Measurements from ENCODE around the gene WNT3A. TPM values are rescaled to one million over a fixed set of nuclear protein-coding genes. Genes with fewer than 3 reads are reported as not detected.
A peak's percentile ranks its signal among the peaks of the same experiment; 100 is the strongest.

Gene WNT3A
- total RNA-seq, 3 donors from 2014 or later = 0.29 TPM; not detected in 2

GRCh38 chr1:228048659-228049298, 42.0 kb downstream of the WNT3A start:
- no peaks in the 10 kb centered on the region for H3K27me3 ChIP-seq
- no peak for DNase-seq (ENCODE audit: low spot score in 2 of 2)
- TF ChIP-seq, protein P1, sequence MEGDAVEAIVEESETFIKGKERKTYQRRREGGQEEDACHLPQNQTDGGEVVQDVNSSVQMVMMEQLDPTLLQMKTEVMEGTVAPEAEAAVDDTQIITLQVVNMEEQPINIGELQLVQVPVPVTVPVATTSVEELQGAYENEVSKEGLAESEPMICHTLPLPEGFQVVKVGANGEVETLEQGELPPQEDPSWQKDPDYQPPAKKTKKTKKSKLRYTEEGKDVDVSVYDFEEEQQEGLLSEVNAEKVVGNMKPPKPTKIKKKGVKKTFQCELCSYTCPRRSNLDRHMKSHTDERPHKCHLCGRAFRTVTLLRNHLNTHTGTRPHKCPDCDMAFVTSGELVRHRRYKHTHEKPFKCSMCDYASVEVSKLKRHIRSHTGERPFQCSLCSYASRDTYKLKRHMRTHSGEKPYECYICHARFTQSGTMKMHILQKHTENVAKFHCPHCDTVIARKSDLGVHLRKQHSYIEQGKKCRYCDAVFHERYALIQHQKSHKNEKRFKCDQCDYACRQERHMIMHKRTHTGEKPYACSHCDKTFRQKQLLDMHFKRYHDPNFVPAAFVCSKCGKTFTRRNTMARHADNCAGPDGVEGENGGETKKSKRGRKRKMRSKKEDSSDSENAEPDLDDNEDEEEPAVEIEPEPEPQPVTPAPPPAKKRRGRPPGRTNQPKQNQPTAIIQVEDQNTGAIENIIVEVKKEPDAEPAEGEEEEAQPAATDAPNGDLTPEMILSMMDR (IDR thresholded peaks at IDR 0.05) = no peak
- no peak for TF ChIP-seq POLR2AphosphoS5 (IDR thresholded peaks at IDR 0.05)
- H3K4me3 ChIP-seq = no peak overlapping the region
- no peaks in the 10 kb centered on the region for H3K36me3 ChIP-seq
- H3K9me3 ChIP-seq = no peaks in the 10 kb centered on the region
- intact Hi-C loops (cut with DNase I; ENCODE audit: low total_unique reads) = no loop called here
- no peaks in the 10 kb centered on the region for H3K4me1 ChIP-seq
- H3K27ac ChIP-seq = no peak overlapping the region

DNA sequence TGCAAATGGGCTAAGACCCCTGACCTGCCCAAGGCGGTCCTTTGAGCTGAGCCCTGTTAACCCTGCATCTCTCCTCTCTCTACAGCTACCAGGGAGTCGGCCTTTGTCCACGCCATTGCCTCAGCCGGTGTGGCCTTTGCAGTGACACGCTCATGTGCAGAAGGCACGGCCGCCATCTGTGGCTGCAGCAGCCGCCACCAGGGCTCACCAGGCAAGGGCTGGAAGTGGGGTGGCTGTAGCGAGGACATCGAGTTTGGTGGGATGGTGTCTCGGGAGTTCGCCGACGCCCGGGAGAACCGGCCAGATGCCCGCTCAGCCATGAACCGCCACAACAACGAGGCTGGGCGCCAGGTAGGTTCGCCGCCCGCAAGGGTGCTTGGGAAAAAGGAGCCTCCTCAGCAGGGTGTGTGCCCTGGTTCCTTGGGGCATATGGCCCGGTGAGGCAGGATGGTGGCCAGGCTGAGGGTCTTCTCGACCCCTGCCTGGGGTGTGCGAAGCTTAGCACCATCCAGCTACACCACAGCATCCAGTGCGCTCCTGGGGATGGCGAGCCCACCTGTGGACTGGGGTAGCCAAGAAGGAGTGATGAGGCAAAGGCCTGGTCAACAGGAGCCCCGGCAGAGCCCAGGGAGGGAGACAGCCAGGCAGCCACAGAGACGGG, 43.9 kb downstream of the WNT3A start:
- Histone ChIP-seq H3K36me3 (no peaks in the 10 kb centered on the region), H3K27ac (no peak overlapping the region), H3K4me3 (no peak overlapping the region), H3K27me3 (no peaks in the 10 kb centered on the region), H3K9me3 (no peaks in the 10 kb centered on the region), H3K4me1 (no peaks in the 10 kb centered on the region)
- intact Hi-C loops (cut with DNase I; ENCODE audit: low total_unique reads) = no loop called here
- DNase-seq (ENCODE audit: low spot score in 2 of 2) = no peak
- TF ChIP-seq, protein P1 (IDR thresholded peaks at IDR 0.05) = no peak
- TF ChIP-seq POLR2A (IDR thresholded peaks at IDR 0.05) (no peak), POLR2AphosphoS5 (IDR thresholded peaks at IDR 0.05) (no peak)

DNA sequence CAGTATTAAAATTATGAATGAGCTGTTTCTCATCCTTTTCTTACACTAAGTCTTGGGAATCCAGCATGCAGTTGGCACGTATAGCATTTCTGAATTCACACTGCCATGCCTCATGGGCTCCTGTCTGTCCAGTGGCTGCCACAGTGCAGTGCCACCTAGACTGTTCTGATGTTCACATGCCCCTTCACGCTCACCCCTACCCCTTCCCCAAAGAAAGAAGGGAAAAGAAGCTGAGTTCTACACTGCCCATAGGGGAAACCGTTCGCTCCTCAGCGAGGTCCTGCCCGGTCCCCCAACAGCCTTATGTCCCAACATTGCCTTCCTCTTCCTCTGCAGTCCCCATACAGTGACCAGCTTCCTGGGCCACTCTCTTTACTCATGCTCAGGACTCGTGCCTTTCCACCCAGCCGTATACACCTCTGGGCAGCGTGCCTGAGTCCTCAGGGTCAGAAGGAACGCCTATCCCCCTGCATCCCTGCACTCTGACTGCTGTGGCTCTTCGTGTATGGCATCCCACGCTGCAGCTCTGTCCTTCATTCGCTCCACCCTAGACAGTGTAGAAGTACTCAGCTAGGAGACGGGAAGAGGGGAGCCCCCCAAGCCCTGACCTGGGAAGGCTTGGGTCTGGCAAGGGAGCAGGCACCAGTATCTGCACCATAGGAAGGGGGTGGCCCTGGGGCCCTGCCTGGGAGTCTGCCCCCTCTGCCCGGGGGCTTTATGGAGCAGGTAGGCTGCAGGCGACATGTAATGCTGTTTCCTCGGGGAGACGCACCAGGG, 51.6 kb downstream of the WNT3A start:
- Histone ChIP-seq H3K36me3 (no peaks in the 10 kb centered on the region), H3K4me3 (no peak overlapping the region), H3K27me3 (peaks cover 5 to 48% of the 10 kb centered on the region in 2 donors), H3K9me3 (no peaks in the 10 kb centered on the region), H3K27ac (no peak overlapping the region), H3K4me1 (no peaks in the 10 kb centered on the region)
- TF ChIP-seq POLR2AphosphoS5 (IDR thresholded peaks at IDR 0.05) = no peak
- TF ChIP-seq, protein P1 (IDR thresholded peaks at IDR 0.05) = no peak
- no peak for TF ChIP-seq POLR2A (IDR thresholded peaks at IDR 0.05)
- intact Hi-C loops (cut with DNase I; ENCODE audit: low total_unique reads) = no loop called here
- DNase-seq (ENCODE audit: low spot score in 2 of 2) = peak in 1 of 2 donors; percentile 48

GRCh38 chr1:228058949-228059633, 52.3 kb downstream of the WNT3A start:
- DNase-seq (ENCODE audit: low spot score in 2 of 2) = peak in 1 of 2 donors; percentile 51
- Histone ChIP-seq H3K9me3 (no peaks in the 10 kb centered on the region), H3K4me3 (peak overlapping the region in 2 of 3 donors; percentile 53 to 61), H3K4me1 (no peaks in the 10 kb centered on the region), H3K36me3 (no peaks in the 10 kb centered on the region), H3K27ac (no peak overlapping the region), H3K27me3 (peaks cover 5 to 55% of the 10 kb centered on the region in 2 donors)
- intact Hi-C loops (cut with DNase I; ENCODE audit: low total_unique reads) = no loop called here
- TF ChIP-seq POLR2A (IDR thresholded peaks at IDR 0.05) (no peak), POLR2AphosphoS5 (IDR thresholded peaks at IDR 0.05) (no peak)
- TF ChIP-seq, protein P1 (IDR thresholded peaks at IDR 0.05) = no peak

Measured in breast epithelium (tissue), 4 donors.